GM12874 (cell line): ENCODE results near the gene SH2D5.

Experiments used
- TF ChIP-seq, protein P1 (sequence below): IDR thresholded peaks from 2 replicates; pipeline ENCODE4 v1.5.1; 2011; ENCODE audit warnings: low read depth, mild to moderate bottlenecking, control low read depth, low read length, moderate library complexity; ENCODE audit not compliant: insufficient read depth

The SH2D5 gene

DNA sequence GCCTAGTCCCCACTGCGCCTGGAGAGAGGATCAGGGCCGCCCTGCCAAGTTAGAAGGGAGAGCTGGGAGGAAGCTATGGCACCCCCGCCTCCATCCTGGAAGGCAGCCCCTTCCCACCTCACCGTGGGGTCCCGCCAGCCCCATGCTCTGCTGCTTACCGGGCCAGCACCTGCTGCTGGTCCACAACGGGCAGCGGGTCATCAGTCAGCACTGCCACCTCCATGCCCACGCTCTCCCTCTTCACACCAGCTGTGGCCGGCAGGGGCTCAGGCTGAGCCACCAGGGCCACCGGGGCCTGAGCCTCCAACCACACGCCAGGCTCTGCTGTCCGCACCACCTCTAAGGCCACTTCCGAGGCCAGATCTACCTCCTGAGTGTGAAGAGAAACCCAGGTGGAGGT, 47.9 kb downstream of the SH2D5 start:
- TF ChIP-seq, protein P1, sequence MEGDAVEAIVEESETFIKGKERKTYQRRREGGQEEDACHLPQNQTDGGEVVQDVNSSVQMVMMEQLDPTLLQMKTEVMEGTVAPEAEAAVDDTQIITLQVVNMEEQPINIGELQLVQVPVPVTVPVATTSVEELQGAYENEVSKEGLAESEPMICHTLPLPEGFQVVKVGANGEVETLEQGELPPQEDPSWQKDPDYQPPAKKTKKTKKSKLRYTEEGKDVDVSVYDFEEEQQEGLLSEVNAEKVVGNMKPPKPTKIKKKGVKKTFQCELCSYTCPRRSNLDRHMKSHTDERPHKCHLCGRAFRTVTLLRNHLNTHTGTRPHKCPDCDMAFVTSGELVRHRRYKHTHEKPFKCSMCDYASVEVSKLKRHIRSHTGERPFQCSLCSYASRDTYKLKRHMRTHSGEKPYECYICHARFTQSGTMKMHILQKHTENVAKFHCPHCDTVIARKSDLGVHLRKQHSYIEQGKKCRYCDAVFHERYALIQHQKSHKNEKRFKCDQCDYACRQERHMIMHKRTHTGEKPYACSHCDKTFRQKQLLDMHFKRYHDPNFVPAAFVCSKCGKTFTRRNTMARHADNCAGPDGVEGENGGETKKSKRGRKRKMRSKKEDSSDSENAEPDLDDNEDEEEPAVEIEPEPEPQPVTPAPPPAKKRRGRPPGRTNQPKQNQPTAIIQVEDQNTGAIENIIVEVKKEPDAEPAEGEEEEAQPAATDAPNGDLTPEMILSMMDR = no peak

DNA sequence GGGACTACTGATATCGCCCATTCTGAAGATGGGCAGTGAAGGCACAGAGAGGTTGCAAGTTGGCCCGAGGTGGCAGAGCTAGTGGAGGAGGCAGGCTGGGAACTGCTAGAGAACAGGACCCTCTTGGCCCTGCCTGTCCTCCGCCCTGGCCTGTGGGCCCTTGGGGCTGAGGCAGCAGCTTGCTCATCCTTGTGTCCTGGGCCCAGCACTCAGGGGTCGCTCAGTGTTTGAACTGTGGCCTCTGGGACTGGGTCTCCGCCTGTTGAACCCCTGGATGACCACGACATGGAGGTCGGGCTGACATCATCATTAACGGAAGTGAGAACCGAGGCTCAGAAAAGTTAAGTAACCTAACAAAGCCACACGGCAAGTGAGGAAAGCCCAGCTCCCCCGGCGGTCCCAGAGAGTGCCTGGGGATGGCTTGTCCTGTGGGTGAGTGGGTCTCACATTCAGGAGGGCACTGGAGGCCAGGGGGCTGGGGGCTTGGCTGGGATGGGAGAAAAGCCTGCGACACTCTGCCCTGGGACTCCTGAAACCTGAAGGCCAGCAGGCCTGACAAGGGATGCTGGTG, 48.4 kb downstream of the SH2D5 start:
- TF ChIP-seq, protein P1 = no peak

DNA sequence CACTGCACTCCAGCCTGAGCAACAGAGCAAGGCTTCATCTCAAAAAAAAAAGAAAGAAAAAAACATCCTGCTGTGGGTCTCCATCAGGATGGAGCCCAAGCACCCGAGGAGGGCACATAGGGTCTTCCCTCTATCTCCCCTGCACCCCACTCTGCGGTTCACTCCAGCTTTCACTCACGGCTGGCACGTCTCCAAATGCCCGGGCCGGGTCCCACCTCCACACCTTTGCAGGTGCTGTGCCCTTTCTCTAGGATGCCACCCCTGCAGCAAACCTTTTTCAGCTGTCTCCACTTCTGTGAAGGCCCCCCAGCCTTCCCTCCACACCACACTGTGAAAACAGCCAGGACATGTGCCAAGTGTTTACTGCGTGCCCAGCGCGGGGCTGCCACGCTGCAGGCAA, 48.9 kb downstream of the SH2D5 start:
- TF ChIP-seq, protein P1 = no peak

DNA sequence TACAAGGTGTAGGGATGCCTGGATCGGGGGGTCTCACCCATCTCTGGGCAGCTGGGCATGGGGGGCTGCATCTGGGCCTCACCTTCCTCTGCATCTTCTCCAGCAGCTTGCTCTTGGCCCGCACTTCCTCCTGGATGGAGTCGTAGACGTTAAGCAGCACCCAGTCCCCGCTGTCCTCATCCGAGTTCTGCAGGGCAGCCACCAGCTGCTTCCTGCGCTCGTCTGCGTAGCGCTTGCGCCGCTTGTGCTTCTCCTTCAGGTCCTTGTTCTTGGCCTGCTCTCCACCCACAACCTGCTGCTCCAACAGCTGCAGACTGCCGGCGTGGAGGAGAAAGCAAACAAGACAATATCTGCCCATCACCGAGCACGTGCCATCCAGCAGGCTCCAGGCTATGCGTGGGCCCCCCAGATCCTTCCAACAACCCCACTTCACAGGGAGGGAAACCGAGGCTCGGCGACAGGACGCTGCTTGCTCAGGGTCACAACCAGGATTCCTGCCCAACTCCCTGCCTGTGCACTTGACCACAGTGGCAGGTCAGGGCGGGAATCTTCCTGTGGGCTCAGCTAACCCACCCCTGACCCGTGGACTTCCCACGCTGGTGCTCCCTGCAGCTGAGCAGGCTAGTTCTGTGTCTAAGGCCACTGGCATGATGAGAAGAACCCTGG, 49.8 kb downstream of the SH2D5 start:
- TF ChIP-seq, protein P1 = no peak

DNA sequence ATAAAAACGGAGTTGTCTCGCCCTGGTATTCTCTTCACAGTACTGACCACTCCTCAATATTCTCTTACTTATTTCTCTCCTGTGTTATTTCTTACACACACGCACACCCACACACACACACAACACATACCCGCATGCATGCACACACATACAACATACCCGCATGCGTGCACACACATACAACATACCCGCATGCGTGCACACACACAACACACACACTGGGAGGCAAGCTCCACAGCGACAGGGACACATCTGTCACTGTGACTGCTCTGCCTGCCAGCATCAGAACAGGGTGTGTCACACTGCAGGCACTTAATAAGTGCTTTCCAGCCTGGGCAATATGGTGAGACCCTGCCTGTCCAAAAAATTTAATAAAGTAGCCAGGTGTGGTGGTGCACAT, 50.5 kb downstream of the SH2D5 start:
- TF ChIP-seq, protein P1 = no peak

DNA sequence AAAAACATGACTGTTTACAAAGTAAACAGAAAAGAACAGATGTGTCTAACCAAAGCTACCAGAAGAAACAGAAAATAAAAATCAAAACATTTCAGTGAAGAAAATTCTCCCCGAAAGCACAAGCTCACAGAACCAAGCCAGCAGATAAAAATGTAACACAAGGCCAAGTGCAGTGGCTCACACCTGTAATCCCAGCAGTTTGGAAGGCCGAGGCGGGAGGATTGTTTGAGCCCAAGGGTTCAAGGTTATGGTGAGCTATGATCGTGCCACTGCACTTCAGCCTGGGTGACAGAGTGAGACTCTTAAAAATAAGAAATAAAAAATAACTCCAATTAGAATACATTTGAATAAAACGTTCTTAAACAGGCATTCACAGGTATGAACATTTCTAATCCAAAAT, 52.2 kb downstream of the SH2D5 start:
- TF ChIP-seq, protein P1 = no peak

DNA sequence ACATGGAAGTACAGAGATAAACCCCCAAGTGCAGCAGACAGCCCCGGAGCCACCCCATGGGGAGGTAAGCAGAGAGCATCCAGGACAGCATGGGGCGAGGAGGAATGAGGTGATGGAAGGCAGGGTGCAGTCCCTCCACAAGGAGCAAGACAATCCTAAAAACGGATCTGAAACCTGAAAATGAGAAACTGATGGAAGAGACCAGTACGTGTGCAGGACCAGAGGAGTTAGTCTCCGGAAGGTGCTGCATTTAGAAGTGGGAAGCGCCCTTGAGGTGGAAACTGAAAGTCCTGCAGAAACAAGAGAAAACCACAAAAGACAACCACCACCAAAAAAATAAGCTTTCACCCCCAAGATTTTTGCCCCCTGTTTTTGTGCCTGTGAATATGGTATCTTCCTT, 53.9 kb downstream of the SH2D5 start:
- TF ChIP-seq, protein P1 = no peak

DNA sequence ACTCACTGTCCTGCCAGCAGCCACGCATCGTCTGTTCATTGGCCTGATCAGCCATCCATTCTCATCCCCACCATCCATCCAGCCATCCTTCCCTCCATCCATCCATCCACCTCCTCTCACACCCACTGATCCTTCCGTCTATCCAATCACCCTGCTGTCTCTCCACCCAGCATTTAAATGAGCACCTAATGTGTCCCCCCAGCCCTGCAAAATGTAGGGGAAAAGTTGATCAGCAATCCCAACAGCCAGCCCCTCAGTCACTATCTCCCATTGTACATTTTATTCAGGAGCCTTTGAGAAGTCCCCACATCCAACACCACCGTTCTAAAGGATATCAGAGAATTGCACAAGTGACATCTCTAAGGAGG, 60.3 kb downstream of the SH2D5 start:
- TF ChIP-seq, protein P1 = no peak
